Activated naive CD8-positive, alpha-beta T cell treated with anti-CD3 and anti-CD28 coated beads, Interleukin-2, amount 50 U/mL, for 16 hours (primary cell): Measurements from ENCODE around the gene METTL23.
"Not testable (repeated sequence)": the region's sequence is repeated elsewhere in the genome, so short reads cannot be mapped to it uniquely, and the experiment has no call there.

Experiments used
- DNase-seq: peaks from one replicate; pipeline ENCODE4 v3.0.0-alpha.2; 2020; ENCODE audit warnings: low read depth, low spot score

Gene METTL23

DNA sequence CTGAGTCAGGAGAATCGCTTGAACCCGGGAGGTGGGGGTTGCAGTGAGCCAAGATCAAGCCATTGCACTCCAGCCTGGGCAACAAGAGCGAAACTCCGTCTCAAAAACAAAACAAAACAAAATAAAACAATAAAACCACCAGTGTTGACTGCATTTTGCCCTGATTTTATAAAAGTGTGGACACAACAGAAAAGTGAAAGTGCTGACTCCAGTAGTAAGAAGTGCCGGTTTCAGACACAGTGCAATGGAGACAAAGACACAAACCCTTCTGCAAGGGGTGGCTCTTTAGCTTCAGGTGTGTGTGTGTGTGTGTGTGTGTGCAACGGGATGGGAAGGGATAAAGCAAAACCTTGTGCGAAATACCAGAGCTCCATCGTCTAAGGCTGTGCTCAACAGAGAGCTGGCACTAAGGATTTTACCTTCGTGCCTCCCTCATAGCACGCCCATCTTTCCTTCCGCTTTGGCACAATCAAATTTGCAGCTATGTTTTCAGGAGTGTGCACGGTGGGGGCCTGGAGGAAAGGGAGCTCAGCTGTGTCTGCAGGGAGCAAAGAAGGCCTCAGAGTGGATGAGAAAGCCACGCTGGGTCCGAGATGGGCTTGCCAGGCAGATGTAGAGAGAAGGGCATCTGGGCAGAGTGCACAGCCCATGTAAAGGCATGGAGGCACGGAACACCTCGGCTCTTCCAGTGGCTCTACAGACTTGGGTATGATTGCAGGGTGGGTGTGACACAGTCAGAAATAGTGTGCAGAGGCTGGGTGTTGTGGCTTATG, 31.4 kb upstream of the METTL23 start:
- no peak for DNase-seq

DNA sequence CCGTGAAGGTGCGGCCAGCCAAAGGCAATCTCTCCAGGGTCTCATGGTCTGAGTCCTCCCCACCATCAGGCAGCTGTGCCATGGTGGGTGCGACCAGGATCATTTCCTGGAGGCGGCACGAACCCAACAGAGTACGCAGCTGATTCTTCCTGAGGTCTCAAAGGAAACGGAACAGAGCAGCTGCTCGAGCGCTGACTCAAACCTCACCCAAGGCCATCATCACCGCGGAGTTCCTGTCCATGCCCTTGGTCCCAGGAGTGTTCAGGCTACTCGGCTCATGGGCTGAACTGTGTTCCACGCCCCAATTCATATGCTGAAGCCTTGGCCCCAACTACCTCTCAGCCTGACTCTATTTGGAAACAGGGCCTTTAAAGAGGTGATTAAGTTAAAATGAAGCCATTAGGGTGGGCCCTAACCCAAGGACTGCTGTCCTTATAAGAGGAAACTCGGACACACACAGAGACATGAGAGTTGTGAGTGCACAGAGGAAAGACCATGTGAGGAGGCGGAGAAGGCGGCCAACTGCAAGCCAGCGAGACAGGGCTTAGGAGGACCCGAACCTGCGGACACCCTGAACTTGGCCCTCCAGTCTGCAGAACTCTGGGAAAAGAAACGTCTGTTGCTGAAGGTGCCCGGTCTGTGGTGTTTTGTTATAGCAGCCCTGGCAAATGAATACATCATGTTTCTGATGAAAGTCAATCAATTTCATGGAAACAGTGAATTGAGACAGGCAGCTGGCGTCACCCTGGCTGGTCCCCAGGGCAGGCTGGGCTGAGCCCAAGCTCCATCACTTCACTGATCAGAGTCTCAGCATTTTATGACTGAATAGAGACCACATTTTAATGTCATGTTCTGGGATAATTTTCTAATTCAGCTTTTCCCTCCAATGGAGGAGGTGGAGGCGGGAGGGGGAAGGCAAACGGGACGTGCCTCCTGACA, 29.6 kb upstream of the METTL23 start:
- DNase-seq, result no peak

DNA sequence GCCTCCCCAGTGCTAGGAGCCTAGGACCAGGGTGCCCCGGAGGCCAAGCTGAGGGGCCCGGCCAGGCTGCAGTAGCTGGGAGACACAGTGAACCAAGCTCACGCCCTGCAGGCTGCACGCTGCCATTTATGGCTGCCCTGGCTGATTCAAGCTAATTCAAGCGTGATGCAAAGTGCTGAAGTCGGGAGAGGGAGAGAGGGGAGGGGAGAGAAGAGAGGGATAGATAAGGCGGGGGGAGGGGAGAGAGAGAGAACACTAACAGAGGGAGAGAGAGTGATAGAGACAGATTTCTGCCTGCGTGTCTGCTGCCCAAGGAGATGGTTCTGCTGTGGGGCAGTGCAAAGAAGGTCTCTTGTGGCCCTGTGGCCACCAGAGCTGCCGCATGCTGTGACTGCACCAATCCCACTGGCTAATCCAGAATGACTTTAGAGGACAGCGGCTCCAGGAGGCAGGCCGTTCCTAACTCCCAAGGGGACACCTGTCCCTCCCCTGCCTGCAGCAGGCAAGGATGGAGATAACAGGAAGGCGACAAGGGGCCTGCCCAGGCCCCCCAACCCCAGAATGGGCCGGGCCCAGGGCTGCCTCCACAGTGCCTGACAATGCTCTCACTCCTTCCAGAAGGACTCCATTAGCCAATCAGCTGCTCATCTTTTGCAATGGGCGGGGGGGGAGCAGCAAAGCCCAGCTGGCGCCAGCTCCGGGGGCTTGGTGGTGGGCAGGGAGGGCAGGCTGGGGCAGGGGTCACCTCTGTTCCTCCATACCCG, 28.8 kb upstream of the METTL23 start:
- no peak for DNase-seq

DNA sequence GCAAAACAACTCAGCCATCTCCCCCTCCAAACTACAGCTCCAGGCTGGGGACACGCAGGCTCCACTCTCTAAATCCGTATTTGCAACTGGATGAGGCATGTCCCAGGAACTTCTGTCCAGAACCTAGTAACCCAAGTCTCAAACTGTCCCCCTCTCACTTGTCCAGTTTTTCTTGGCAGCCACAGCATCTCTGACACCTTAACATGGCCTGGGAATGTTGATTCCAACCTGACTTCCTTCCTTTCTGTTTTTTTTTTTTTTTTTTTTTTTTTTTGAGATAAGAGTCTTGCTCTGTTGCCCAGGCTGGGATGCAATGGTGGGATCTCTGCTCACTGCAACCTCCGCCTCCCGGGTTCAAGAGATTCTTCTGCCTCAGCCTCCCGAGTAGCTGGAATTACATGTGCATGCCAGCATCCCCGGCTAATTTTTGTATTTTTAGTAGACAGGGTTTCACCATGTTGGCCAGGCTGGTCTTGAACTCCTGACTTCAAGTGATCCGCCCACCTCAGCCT, 28.1 kb upstream of the METTL23 start:
- DNase-seq, result not testable (repeated sequence)

DNA sequence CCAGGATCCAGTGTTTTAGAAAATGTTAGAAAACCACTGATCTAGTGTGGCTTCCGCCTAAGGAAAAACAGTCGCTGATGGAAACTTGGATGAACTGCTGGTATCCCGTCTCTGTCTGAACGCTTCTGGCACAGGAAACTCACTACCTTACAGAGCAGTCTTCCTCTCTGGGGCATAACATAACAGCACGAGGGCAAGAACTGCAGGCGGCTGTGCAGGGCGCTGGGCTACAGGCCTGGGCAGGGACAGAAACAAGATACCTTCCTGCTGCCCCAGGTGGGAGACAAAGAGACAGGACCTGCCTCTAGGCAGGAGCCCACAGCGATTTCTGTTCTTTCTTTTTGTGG, 26.4 kb upstream of the METTL23 start:
- no peak for DNase-seq

DNA sequence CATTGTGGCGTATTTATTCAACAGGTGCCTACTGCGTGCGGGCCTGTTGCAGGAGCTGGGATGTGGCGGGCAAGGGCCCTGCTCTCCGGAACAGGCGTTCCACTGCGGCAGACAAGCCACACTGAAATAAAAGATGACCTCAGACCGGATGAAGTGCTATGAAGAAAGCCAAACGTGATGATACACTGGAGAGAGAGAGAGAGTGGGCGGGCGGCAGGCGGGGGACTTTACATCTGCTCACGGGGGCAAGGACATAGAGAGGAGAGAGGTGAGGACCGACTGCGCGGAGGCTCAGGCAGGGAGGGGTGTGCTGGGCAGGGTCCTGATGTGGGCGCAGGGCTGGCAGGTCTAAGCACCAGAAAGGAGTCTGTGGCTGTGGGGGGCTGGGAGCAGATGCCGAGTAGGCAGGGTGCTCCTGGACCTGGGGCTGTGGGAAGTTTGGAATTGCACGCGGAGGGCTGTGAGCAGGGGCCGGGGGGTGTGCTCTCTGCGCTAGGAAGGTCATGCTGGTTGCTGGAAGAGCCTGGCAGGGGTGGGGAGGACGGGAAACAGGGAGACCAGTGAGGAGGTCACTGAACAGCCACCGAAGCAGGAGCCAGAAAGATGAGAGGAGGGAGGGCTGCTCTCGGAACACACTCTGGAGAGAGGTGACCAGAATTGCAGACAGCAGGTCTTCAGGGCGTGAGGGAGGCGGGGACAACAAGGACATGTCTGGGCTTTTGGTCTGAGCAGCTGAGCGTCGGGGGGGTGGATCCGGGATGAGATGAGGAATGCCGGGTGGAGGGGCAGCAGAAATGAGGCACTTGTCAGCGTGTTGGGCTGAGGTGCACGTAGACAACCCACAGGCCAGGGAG, 25.8 kb upstream of the METTL23 start:
- DNase-seq, result no peak

DNA sequence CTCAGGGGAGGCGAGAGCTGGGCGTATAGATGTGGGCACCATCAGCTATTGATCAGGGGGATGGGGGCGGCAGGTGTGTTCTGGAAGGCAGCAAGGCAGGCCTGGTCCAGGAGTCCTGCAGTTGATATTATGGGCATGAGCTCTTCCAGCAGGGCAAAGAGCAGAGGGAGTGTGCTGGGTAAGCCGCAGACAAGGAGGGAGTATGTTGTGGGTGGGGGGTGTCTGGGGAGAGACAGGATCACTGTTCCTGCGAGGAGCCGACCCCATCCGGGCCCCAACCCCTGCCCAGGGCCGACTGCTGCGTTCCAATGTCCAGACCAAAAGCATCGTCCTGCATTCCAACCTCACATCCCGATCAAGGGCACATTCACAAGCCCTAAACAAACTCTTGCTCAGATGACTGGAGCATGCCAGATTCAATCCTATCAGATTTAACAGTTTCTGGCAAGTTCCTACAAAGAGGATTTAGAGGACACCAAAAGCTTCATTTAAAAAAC, 25.1 kb upstream of the METTL23 start:
- DNase-seq, result no peak

DNA sequence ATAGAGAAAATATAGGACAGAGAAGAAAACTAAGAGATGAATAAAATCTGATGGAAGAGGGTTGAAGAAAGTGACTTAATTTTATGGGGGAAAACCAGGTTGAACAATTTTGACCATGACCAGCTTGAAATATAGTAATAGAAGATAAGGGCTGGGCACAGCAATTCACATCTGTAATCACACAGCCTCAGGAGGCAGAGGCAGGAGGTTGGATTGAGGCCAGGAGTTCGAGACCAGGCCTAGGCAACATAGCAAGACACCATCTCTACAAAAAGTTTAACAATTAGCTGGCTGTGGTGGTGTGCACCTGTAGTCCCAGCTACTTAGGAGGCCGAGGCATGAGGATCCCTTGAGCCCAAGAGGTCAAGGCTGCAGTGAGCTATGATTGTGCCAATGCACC, 24.6 kb upstream of the METTL23 start:
- no peak for DNase-seq

DNA sequence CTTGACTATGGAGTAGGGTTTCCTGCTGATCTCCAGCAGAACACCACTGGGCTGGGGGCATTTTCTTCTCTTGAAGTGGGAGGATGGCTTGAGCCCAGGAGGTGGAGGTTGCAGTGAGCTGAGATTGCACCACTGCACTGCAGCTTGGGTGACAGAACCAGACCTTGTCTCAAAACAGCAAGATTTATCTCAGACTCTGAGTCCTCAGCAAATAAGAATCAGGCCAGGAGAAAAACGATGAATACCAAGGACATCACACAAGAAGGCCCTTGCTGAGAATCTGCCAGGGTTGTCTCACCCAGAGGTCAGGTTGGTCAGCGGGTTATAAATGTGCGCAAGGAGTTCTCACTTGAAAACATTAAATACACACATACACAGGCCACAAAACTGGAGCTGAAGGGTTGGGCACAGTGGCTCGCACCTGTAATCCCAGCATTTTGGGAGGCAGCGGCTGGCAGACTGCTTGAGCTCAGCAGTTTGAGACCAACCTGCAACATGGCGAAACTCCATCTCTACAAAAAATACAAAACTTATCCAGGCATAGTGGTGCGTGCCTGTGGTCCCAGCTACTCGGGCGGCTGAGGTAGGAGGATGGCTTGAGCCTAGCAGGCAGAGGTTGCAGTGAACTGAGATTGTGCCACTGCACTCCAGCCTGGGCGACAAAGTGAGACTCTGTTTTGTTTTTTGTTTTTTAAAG, 23.6 kb upstream of the METTL23 start:
- no peak for DNase-seq

DNA sequence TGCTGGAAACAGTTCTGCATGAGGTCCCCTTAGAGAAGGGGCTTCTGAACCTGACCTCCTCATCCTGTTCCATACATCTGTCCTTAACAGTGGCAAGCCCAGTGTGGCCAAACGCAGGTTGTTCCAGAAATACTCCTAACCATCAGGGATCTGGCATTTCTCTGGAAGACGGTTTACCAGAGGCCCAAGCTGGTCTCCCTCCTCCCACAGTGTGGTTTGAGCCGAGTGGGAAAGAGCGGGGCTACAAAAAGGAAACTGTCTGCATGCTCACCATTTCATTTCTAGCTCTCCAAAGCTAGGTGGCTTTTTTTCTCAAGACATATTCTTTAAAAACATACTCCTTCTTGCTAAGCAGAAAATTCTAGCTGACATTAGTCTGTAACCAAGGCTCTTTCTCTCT, 21.8 kb upstream of the METTL23 start:
- no peak for DNase-seq

DNA sequence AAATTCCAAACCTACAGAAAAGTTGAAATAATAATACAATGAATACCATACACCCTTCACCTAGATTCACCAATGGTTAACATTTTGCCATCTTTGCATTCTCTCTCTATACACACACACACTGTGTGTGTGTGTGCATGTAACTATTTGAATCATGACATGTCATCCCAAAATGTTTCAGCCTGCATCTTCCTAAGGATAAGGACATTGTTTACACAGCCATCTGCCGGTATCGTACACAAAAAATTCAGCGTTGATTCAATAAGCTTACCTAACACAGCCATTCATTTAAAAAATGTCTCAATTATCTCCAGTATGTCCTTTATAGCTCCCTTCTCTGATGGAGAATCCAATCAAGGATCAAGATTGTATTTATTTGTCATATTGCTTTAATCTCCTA, 19.8 kb upstream of the METTL23 start:
- DNase-seq, result no peak

DNA sequence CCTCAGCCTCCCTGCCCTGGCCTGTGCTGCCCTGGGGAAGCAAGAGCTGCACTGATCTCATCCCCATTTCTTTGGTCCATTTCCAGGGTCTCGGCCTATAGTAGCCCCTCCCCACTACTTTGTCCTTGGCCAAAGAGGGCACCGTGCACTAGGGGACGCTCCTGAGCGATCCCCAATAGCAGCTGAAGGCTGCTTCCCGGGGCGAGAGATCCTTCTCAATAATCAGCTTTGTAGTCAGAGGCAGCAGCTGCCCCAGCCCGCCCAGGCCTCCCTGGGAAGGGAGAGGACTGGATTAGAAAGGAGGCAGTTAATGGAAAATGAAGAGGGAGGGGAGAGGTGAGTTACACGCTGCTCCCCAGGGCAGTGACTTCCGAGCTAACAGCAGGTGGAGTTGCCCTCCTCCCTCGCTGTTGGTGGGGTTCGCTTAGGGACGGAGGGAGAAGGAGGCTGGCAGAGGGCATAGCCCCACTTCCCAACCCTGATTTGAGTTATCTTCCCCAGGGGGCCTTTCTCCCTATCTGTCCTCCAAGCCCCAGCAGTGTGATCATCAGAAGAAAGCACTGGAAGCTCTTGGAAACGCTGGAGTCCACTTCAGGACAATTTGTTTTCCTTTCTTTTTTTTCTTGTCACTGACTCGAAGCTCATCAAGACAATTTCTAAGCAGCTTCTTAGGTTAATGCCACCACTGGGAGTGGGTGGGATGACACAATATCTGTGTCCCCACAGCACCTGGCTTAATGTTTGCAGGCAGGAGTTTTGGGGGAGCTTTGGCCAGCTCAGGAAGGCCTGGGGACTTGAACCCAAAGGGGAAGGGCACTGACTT, 18.4 kb upstream of the METTL23 start:
- DNase-seq, result no peak

DNA sequence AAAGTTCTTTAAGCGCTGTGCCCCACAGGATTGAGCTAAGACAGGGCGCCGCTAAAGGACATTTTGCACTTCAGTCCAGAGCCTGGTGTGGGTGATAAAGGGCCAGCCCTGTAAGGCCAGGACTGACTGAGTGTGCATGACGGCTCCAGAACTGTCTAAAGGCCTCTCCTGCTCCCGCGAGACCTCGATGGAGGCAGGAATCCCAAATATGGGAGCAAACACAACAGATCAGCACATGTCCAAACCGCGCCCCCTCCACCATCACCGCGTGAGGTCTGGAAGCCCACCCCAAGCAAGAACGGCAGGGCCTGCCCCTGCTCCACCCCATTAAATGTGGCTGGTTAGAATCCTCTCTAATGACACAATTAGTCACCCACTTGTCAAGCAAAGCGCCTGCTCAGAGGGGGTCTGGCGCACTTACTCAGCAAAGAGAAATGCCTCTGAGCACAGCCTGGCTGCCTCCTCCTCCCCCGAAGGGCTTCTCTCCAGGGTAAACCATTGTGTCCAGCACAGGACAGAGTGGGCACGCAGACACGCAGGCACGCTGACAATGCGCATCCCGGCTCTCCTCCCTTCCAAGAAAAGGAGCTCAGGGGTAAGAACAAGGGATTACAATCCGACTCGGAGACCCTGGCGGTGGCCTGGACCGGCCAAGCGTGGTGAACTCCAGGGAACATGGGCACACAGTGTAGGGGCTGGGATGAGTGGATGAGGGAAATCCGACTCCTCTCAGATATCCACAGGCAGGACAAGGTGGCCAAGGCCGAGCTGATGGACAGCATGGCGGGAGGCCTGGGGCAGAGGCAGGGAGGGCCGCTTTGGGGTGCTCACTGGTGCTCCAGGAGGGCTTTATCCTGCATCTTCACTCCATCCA, 17.3 kb upstream of the METTL23 start:
- no peak for DNase-seq

DNA sequence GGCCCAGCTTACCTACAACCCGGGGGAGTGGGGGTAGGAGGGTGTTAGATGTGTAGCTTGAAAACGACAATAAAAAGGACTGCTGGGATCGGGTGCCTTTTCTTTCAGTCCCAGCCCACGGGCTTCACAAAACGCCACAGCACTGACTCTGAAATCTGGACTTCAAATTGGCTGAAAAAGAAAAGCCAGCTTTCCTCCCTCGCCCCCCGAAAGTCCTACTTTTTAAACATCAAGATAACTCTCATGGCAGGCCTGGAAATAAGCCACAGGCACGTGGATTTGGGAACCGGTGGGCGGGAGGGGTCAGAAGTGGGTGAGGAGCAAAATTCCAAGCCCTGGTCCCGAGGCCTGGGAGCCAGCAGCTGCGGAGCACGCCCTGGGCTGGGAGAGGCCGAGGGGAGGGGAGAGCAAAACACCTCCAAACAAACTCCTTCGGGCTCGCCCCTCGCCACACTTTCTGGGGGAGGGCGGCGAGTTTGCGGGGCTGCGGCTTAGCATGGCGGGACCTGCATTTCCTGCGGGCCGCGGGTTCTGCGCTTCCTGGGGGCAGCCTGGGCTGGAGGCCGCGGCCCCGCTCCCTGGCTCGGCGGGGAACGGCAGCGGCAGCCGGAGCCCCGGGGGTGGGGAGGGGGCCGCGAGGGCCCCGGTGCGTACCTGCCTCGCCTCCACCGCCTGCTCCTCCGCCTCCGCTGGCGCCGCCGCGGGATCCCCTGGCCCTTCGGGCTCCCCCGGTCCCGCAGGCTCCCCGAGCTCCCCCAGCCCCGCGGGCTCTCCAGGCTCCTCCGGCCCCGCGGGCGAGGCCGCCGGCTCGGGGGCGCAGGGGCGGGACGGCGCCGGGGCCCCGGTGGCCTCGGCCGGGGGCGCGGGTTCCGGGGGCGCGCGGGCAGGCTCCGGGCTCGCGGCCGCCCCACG, 16.4 kb upstream of the METTL23 start:
- not testable (repeated sequence) for DNase-seq

DNA sequence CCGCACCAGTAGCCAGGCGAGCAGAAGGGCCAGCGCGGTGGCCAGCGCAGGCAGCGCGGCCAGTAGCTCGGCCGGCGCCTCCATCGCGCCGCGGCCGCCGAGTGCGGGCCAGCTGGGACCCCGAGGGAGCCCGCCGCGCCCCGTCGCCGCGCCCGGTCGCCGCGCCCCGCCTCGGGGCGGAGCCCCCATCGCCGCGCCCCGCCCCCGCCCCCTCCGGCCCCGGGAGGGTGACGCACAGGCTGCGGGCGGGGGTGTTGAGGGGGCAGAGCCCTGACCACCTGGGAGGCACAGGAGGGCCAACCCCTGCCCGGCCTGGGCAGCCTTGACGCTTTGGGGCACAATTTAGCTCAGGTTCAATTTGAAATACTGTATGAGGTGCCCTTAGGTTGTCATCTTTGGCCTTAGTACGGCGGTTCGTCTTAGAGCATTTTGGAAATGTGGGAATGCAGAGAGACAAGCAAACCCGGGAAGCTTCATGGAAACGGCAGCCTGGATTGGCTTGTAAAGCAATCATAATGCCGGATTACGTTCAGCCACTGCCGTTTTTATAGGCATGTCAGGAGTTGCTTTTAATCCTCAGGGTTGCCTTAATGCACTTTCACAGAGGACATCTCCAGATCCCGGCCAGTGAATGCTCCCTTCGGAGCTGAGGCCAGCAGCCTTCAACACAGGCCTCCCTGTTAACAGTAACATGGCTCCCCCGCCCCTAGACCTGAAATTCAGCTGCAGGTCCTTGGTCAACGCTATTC, 15.6 kb upstream of the METTL23 start, which contains the start of gene MXRA7:
Gene MXRA7, minus strand, starts transcription at position 103 of the 749 bp plus-strand sequence. Its CDS starts 19 bp downstream, at position 84.
- DNase-seq, result no peak

DNA sequence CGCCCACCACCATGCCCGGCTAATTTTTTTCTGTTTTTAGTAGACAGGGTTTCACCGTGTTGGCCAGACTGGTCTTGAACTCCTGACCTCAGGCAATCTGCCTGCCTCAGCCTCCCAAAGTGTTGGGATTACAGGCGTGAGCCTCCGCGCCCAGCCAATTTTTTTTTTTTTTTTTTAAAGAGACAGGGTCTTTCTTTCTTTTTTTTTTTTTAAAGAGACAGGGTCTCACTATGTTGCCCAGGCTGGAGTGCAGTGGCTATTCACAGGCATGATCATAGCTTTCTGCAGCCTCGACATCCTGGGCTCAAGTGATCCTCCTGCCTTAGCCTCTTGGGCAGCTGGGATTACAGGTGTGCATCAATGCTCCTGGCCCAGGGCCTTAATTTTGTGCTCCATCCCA, 14.3 kb upstream of the METTL23 start:
- DNase-seq, result not testable (repeated sequence)
